Natural killer cell (primary cell): ENCODE results near the gene FBXO36. TPM values are rescaled to one million over a fixed set of nuclear protein-coding genes. Genes with fewer than 3 reads are reported as not detected.

ENCODE experiments used
- ATAC-seq, 3 donors: fragments of 150-1000 bp in 2 of 3; fragments of 200-7000 bp in 1 of 3; cut with Tn5 transposase; 1 replicate in 1 of 3; 2 replicates in 2 of 3; pipeline ENCODE4 v1.10.0; 2021; ENCODE audit warnings: mild to moderate bottlenecking in 2 of 3, moderate library complexity in 2 of 3
- DNase-seq, 2 donors: peaks; one replicate each; pipeline versions ENCODE4 v3.0.0 to v3.0.0-alpha.2; 2013 to 2021; ENCODE audit warnings: mixed read lengths in 1 of 2
- H3K27ac ChIP-seq: one replicate; pipeline ENCODE4 v1.5.1; 2013; ENCODE audit warnings: mild to moderate bottlenecking, low read length
- H3K27me3 ChIP-seq: one replicate; pipeline ENCODE4 v1.6.1; 2013; ENCODE audit warnings: low read length; ENCODE audit not compliant: control insufficient read depth, insufficient read depth
- H3K36me3 ChIP-seq: one replicate; pipeline ENCODE4 v1.6.1; 2013; ENCODE audit warnings: low read length; ENCODE audit not compliant: control insufficient read depth, insufficient read depth
- H3K4me1 ChIP-seq: one replicate; pipeline ENCODE4 v1.6.1; 2013; ENCODE audit warnings: low read length; ENCODE audit not compliant: control insufficient read depth, insufficient read depth
- H3K4me3 ChIP-seq: one replicate; pipeline ENCODE4 v1.5.1; 2013; ENCODE audit warnings: low read length
- H3K9me3 ChIP-seq: one replicate; pipeline ENCODE4 v1.6.1; 2013; ENCODE audit warnings: low read length; ENCODE audit not compliant: control insufficient read depth, insufficient read depth
- H3K27ac Mint-ChIP-seq, 2 donors: one replicate each; pipeline ENCODE4 v1.8.0; 2022; ENCODE audit warnings: mild to moderate bottlenecking in 2 of 2, mixed read lengths in 2 of 2, moderate library complexity in 1 of 2
- H3K27me3 Mint-ChIP-seq, 2 donors: one replicate each; pipeline ENCODE4 v1.8.0; 2022; ENCODE audit warnings: low read depth in 2 of 2, mixed read lengths in 2 of 2
- H3K36me3 Mint-ChIP-seq: one replicate; pipeline ENCODE4 v1.8.0; 2022; ENCODE audit warnings: mixed read lengths
- H3K4me1 Mint-ChIP-seq, 2 donors: one replicate each; pipeline ENCODE4 v1.8.0; 2022; ENCODE audit warnings: mixed read lengths in 2 of 2
- H3K4me3 Mint-ChIP-seq: one replicate; pipeline ENCODE4 v1.8.0; 2022; ENCODE audit warnings: mild to moderate bottlenecking, moderate library complexity, mixed read lengths
- H3K9me3 Mint-ChIP-seq, 2 donors: one replicate each; pipeline ENCODE4 v1.8.0; 2022; ENCODE audit warnings: mixed read lengths in 2 of 2
- CTCF ChIP-seq: fragments of 200-600 bp; IDR thresholded peaks from one replicate; pipeline ENCODE4 v1.8.0; 2022; ENCODE audit warnings: antibody characterized with exemption
- WGBS: methylation state at CpG from one replicate; pipeline ENCODE4 v1.1.7; 2013; ENCODE audit warnings: missing lambda C conversion rate; ENCODE audit not compliant: insufficient coverage; 5-methylcytosine and 5-hydroxymethylcytosine counted together
- intact Hi-C: fragments of 100-400 bp; cut with micrococcal nuclease; formaldehyde crosslinking; loops from one replicate; pipeline ENCODE4 v1.14.2; 2022
- total RNA-seq, 4 donors: library from RNA; stranded (reverse); fragments of 120-200 nt in 1 of 4; gene quantifications; one replicate each; pipeline versions ENCODE4 v1.2.3 to v1.2.4, GENCODE V29; 2013 to 2022

The FBXO36 gene
- total RNA-seq, 3 donors from 2014 or later (not counting 1 experiment from before 2014, with no cell fraction given): 1.2 to 1.8 (median 1.5) TPM

DNA sequence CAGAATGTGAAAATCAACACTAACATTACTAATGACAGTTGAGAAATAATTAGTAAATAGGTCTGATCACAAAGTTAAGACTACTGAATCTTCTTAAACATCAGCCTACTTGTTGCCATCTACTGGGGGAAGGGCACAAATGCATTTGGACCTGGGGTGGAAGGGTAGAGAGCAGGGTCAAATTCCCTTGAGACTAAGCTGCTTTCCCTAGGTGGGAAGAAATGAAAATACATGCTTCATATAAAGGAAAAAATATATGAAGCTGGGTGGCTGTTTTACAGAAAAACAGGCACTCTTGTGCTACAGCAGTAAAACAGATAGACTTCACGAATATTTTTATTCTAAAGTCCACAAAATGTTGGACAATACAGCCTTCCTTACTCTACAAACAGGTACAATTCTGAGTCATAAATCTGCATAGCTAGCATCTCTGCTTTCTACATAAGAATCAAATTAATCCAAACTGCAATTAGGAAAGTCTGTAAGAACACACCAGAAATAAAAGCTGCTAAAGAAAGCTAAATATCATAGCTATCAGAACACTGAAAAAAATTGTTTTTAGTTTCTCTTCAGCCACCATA lies 11.4 kb upstream of the FBXO36 start:
- intact Hi-C loops: loop anchor here (2.0 kb wide), 1 partner anchor 110 kb away; no protein-coding TSS in a partner anchor
- Mint-ChIP-seq H3K27me3 (no peaks in the 10 kb centered on the region), H3K36me3 (no peaks in the 10 kb centered on the region), H3K4me1 (peaks cover 46 to 60% of the 10 kb centered on the region in 2 donors), H3K9me3 (no peaks in the 10 kb centered on the region), H3K4me3 (no peak overlapping the region), H3K27ac (peak overlapping the region; percentile 43 to 74)
- H3K4me1 ChIP-seq: peaks cover 26% of the 10 kb centered on the region
- H3K9me3 ChIP-seq: no peaks in the 10 kb centered on the region
- WGBS: 60% methylated on average over 1 of the region's 1 CpG
- peak; percentile 69 to 76 (median 75) for ATAC-seq
- peaks cover 8% of the 10 kb centered on the region for H3K36me3 ChIP-seq
- H3K27me3 ChIP-seq: no peaks in the 10 kb centered on the region
- no peak overlapping the region for H3K4me3 ChIP-seq
- H3K27ac ChIP-seq: no peak overlapping the region
- peak in 1 of 2 donors; percentile 66 for DNase-seq
- peak; percentile 35 for TF ChIP-seq CTCF

DNA sequence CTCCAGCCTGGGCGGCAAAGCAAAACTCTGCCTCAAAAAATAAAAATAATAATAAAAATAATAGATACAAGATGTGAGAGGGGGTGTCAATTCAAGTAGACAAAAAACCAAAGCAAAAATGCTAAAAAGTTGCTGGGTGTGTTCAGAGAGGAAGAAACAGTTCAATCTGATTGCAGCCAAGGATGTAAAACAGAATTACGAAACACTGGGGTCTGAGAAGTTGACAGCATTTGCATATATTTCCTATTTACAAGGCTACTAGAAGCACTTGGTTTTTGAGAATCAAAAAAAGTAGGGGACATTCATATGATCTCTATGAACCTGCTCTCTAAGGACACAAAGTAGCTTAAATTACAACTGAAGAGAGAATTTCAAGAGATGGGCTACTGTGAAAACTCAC lies 8.1 kb upstream of the FBXO36 start:
- Mint-ChIP-seq H3K27me3 (no peaks in the 10 kb centered on the region), H3K36me3 (no peaks in the 10 kb centered on the region), H3K9me3 (no peaks in the 10 kb centered on the region), H3K4me1 (peaks cover 69 to 71% of the 10 kb centered on the region in 2 donors), H3K27ac (peak overlapping the region; percentile 6 to 32), H3K4me3 (no peak overlapping the region)
- 80% methylated on average over 1 of the region's 2 CpGs for WGBS
- H3K27ac ChIP-seq: no peak overlapping the region
- no peaks in the 10 kb centered on the region for H3K9me3 ChIP-seq
- ATAC-seq (no peak), DNase-seq (no peak)
- peaks cover 3% of the 10 kb centered on the region for H3K36me3 ChIP-seq
- H3K27me3 ChIP-seq: no peaks in the 10 kb centered on the region
- TF ChIP-seq CTCF: no peak
- peaks cover 22% of the 10 kb centered on the region for H3K4me1 ChIP-seq
- intact Hi-C loops: no loop called here
- H3K4me3 ChIP-seq: no peak overlapping the region

DNA sequence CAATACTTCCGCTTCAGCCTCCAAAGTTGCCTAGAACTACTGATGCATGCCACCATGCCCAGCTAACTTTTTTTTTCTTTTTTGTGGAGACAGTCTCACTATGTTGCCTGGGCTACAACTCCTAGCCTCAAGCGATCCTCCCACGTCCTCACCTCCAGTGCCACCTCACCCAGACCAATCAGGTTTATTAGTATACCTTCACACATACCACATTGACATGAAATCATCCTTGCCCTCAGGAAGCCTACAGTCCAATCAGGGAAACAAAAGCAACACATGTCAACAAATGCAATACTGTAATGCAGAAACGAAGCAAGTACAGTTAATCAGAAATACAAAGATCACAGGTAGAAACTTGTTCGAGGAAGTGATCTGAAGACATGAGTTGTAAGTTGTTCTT lies 4.5 kb upstream of the FBXO36 start:
- DNase-seq (no peak), ATAC-seq (no peak)
- intact Hi-C loops: no loop called here
- peaks cover 63 to 69% of the 10 kb centered on the region in 2 donors for H3K4me1 Mint-ChIP-seq
- WGBS: 95% methylated on average over 4 of the region's 5 CpGs
- no peaks in the 10 kb centered on the region for H3K9me3 ChIP-seq
- H3K36me3 Mint-ChIP-seq: no peaks in the 10 kb centered on the region
- peaks cover 3% of the 10 kb centered on the region for H3K36me3 ChIP-seq
- peak overlapping the region; percentile 96 to 99 for H3K27ac Mint-ChIP-seq
- H3K4me1 ChIP-seq: peaks cover 28% of the 10 kb centered on the region
- no peaks in the 10 kb centered on the region for H3K27me3 Mint-ChIP-seq
- no peak overlapping the region for H3K4me3 Mint-ChIP-seq
- no peaks in the 10 kb centered on the region for H3K9me3 Mint-ChIP-seq
- H3K4me3 ChIP-seq: no peak overlapping the region
- H3K27me3 ChIP-seq: no peaks in the 10 kb centered on the region
- H3K27ac ChIP-seq: no peak overlapping the region
- TF ChIP-seq CTCF: no peak
